Breast epithelium (tissue), 4 donors: ENCODE data around the gene RAB35. TPM values are rescaled to one million over a fixed set of nuclear protein-coding genes. Genes with fewer than 3 reads are reported as not detected.

Experiments used
- DNase-seq, 2 donors: peaks; one replicate each; pipeline ENCODE4 v3.0.0-alpha.2; 2019; ENCODE audit warnings: low spot score in 2 of 2
- H3K27ac ChIP-seq, 2 donors: fragments of 200-600 bp; sonication (generic) in 1 of 2; one replicate each; pipeline ENCODE4 v1.5.1; 2016 to 2019; ENCODE audit warnings: mild to moderate bottlenecking in 1 of 2
- H3K27me3 ChIP-seq, 2 donors: fragments of 200-600 bp; sonication (generic) in 1 of 2; one replicate each; pipeline versions ENCODE4 v1.5.1 to v1.6.0; 2017 to 2019; ENCODE audit warnings: control low read depth in 1 of 2, mild to moderate bottlenecking in 1 of 2
- H3K36me3 ChIP-seq: fragments of 200-600 bp; one replicate; pipeline ENCODE4 v1.5.1; 2019
- H3K4me1 ChIP-seq, 2 donors: fragments of 200-600 bp; sonication (generic); one replicate each; pipeline ENCODE4 v1.5.1; 2016 to 2019; ENCODE audit warnings: control low read depth in 1 of 2
- H3K4me3 ChIP-seq, 3 donors: fragments of 200-600 bp; sonication (generic); 1 replicate in 2 of 3; 2 replicates in 1 of 3; pipeline ENCODE4 v1.5.1; 2016 to 2019; ENCODE audit warnings: mild to moderate bottlenecking in 3 of 3, moderate library complexity in 2 of 3
- H3K9me3 ChIP-seq, 2 donors: fragments of 200-600 bp; sonication (generic) in 1 of 2; one replicate each; pipeline ENCODE4 v1.5.1; 2016 to 2019; ENCODE audit warnings: control low read depth in 1 of 2
- POLR2A ChIP-seq: fragments of 450-650 bp; IDR thresholded peaks from one replicate; pipeline ENCODE4 v1.6.1; 2016; ENCODE audit warnings: antibody characterized with exemption, mild to moderate bottlenecking, moderate library complexity
- POLR2AphosphoS5 ChIP-seq, 3 donors: sonication (generic); formaldehyde crosslinking; IDR thresholded peaks; one replicate each; pipeline ENCODE4 v1.6.1; 2017; ENCODE audit warnings: antibody characterized with exemption in 3 of 3
- intact Hi-C: fragments of 100-400 bp; cut with DNase I; formaldehyde crosslinking; loops from one replicate; pipeline ENCODE4 v1.15.1; 2023; ENCODE audit warnings: low total_unique reads
- total RNA-seq, 3 donors: library from RNA; depleted of rRNA; stranded (reverse); fragments of >200 nt; gene quantifications; one replicate each; pipeline ENCODE4 v1.1.0, GENCODE V29; 2016
- TF ChIP-seq, protein P1 (sequence below), 3 donors: fragments of 450-650 bp; IDR thresholded peaks; one replicate each; pipeline ENCODE4 v1.5.1; 2016 to 2017; ENCODE audit warnings: antibody characterized with exemption in 3 of 3, mild to moderate bottlenecking in 3 of 3, moderate library complexity in 3 of 3

Gene RAB35
- total RNA-seq, 3 donors from 2014 or later, result 23.3 to 26.8 (median 26.2) TPM

DNA sequence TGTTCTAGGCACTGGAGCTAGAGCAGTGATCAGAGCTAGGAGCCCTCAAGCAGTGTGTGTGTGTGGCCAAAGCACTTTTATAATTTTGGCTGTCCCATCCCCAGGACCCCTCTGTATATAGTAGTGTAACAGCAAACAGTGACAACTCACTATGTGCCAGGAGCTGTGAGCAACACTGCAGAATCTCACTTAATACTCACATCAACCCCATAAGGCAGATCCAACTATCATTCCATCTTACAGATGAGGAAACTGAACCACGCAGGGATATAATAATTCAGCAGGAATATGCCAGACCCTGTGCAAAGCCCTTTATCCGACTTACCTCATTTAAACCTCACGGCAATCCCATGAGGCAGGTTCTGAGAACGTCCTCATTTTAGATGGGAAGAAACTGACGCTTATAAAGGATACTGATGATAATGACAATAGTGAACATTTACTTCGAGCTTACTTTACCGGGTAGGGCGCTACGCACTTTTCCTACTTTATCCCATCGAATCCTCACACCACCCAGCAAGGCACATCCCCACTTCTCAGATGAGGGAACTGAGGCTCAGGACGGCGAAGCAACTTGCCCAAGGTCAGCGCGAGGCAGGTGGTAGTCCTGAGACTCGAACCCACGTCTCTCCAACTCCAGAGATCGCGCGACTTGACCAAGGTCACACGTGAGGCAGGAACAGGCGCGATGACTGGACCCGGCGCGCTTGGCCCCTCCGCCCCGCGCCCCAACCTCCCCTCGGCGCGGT, 687 bp downstream of the RAB35 start:
- Histone ChIP-seq H3K9me3 (no peaks in the 10 kb centered on the region), H3K36me3 (no peaks in the 10 kb centered on the region), H3K27me3 (no peaks in the 10 kb centered on the region), H3K4me1 (peaks cover 10 to 19% of the 10 kb centered on the region in 2 donors), H3K4me3 (peak overlapping the region; percentile 82 to 90 (median 83)), H3K27ac (peak overlapping the region; percentile 87 to 92)
- TF ChIP-seq, protein P1, sequence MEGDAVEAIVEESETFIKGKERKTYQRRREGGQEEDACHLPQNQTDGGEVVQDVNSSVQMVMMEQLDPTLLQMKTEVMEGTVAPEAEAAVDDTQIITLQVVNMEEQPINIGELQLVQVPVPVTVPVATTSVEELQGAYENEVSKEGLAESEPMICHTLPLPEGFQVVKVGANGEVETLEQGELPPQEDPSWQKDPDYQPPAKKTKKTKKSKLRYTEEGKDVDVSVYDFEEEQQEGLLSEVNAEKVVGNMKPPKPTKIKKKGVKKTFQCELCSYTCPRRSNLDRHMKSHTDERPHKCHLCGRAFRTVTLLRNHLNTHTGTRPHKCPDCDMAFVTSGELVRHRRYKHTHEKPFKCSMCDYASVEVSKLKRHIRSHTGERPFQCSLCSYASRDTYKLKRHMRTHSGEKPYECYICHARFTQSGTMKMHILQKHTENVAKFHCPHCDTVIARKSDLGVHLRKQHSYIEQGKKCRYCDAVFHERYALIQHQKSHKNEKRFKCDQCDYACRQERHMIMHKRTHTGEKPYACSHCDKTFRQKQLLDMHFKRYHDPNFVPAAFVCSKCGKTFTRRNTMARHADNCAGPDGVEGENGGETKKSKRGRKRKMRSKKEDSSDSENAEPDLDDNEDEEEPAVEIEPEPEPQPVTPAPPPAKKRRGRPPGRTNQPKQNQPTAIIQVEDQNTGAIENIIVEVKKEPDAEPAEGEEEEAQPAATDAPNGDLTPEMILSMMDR (IDR thresholded peaks at IDR 0.05), result no peak
- no peak for TF ChIP-seq POLR2AphosphoS5 (IDR thresholded peaks at IDR 0.05)
- TF ChIP-seq POLR2A, result no peak
- DNase-seq, result no peak
- intact Hi-C loops, result no loop called here

DNA sequence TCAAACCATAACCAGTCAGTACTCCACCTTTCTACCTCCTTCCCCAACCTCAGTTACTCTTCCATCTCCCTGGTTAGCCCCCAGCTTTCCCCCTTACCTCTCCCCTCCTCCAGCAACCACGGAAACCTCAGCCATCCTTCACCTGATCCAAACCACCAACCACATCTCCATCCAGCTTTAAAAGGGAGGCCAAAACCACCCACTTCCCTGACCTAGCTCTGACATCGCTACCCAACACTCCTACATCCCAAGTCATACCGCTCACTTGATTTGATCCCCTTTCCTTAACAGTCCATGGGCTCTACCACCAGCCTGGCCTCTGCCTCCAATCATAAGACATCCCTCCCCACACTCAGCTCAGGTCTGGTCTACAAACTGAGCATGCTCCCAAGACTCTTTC, 1.5 kb downstream of the RAB35 start:
- Histone ChIP-seq H3K27me3 (no peaks in the 10 kb centered on the region), H3K36me3 (no peaks in the 10 kb centered on the region), H3K27ac (peak overlapping the region in 1 of 2 donors; percentile 11), H3K4me3 (peak overlapping the region; percentile 82 to 90 (median 83)), H3K4me1 (peaks cover 10 to 19% of the 10 kb centered on the region in 2 donors), H3K9me3 (no peaks in the 10 kb centered on the region)
- TF ChIP-seq POLR2A, result no peak
- TF ChIP-seq, protein P1 (IDR thresholded peaks at IDR 0.05), result no peak
- no peak for TF ChIP-seq POLR2AphosphoS5 (IDR thresholded peaks at IDR 0.05)
- DNase-seq, result no peak
- intact Hi-C loops, result no loop called here

GRCh38 chr12:120110550-120111501, 5.7 kb downstream of the RAB35 start:
- Histone ChIP-seq H3K27me3 (no peaks in the 10 kb centered on the region), H3K4me3 (no peak overlapping the region), H3K4me1 (peaks cover 10% of the 10 kb centered on the region in 2 donors), H3K27ac (peak overlapping the region in 1 of 2 donors; percentile 40), H3K9me3 (no peaks in the 10 kb centered on the region), H3K36me3 (no peaks in the 10 kb centered on the region)
- TF ChIP-seq POLR2A (no peak), POLR2AphosphoS5 (IDR thresholded peaks at IDR 0.05) (no peak)
- TF ChIP-seq, protein P1 (IDR thresholded peaks at IDR 0.05), result no peak
- no peak for DNase-seq
- intact Hi-C loops, result no loop called here

DNA sequence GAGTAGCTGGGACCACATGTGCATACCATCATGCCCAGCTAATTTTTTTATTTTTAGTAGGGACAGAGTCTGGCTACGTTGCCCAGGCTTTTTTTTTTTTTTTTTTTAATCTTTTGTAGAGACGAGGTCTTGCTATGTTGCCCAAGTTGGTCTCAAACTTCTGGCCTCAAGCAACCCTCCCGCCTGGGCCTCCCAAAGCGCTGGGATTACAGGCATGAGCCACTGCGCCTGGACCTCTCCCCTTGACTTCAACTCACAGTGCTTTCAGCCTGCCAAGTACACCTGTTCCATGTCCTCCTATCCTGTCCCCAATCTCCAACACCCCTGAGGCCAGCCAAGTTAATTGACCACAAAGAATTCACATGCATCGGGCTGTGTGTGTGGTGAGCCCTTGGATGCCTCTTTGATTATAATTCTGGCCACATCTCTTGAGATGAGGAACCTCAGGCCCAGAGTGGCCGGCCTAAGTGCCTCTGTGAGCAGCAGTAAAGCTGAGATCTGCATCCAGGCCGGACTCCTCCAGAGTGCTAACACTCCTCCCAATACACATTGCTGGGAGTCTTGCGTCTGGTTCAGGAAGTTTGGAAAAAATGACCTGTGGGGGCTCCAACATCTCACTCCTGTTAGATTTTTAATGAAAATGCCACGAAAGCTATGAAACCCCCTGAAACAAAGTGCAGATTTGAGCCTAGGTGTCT, 6.8 kb downstream of the RAB35 start:
- no peaks in the 10 kb centered on the region for H3K4me1 ChIP-seq

More for the DNA sequence above, 6.8 kb downstream of the RAB35 start:
- Histone ChIP-seq H3K9me3 (no peaks in the 10 kb centered on the region), H3K4me3 (no peak overlapping the region), H3K27me3 (no peaks in the 10 kb centered on the region), H3K27ac (no peak overlapping the region), H3K36me3 (no peaks in the 10 kb centered on the region)
- TF ChIP-seq POLR2A (no peak), POLR2AphosphoS5 (IDR thresholded peaks at IDR 0.05) (no peak)
- TF ChIP-seq, protein P1 (IDR thresholded peaks at IDR 0.05), result no peak
- intact Hi-C loops, result no loop called here
- DNase-seq, result no peak
